Stimulated activated naive CD8-positive, alpha-beta T cell treated with anti-CD3 and anti-CD28 coated beads, Interleukin-15, Interleukin-2, amounts not matched to agents 100 ng/mL and 50 ng/mL, for 24 hours (primary cell): ENCODE data around the gene IGFBPL1.

ENCODE experiments used
- H3K27ac Mint-ChIP-seq: one replicate; pipeline ENCODE4 v1.8.0; 2021; ENCODE audit warnings: mild to moderate bottlenecking, mixed read lengths
- H3K27me3 Mint-ChIP-seq: one replicate; pipeline ENCODE4 v1.8.0; 2021; ENCODE audit warnings: mixed read lengths
- H3K36me3 Mint-ChIP-seq: one replicate; pipeline ENCODE4 v1.8.0; 2021; ENCODE audit warnings: low read depth, mixed read lengths
- H3K4me1 Mint-ChIP-seq: one replicate; pipeline ENCODE4 v1.8.0; 2021; ENCODE audit warnings: low read depth, mixed read lengths
- H3K4me3 Mint-ChIP-seq: one replicate; pipeline ENCODE4 v1.8.0; 2021; ENCODE audit warnings: mild to moderate bottlenecking, mixed read lengths
- H3K9me3 Mint-ChIP-seq: one replicate; pipeline ENCODE4 v1.8.0; 2021; ENCODE audit warnings: mixed read lengths

IGFBPL1 gene

GRCh38 chr9:38437193-38437823, 13.1 kb upstream of the IGFBPL1 start:
- Mint-ChIP-seq H3K9me3 (no peaks in the 10 kb centered on the region), H3K4me1 (no peaks in the 10 kb centered on the region), H3K27ac (no peak overlapping the region), H3K27me3 (peaks cover 6% of the 10 kb centered on the region), H3K4me3 (no peak overlapping the region), H3K36me3 (no peaks in the 10 kb centered on the region)

GRCh38 chr9:38436708-38437107, 12.5 kb upstream of the IGFBPL1 start:
- no peaks in the 10 kb centered on the region for H3K36me3 Mint-ChIP-seq
- peaks cover 6% of the 10 kb centered on the region for H3K27me3 Mint-ChIP-seq

GRCh38 chr9:38435521-38435920, 11.3 kb upstream of the IGFBPL1 start:
- Mint-ChIP-seq H3K27me3 (peaks cover 6% of the 10 kb centered on the region), H3K9me3 (no peaks in the 10 kb centered on the region), H3K4me3 (no peak overlapping the region), H3K27ac (no peak overlapping the region), H3K36me3 (no peaks in the 10 kb centered on the region), H3K4me1 (no peaks in the 10 kb centered on the region)

More at GRCh38 chr9:38436708-38437107, 12.5 kb upstream of the IGFBPL1 start:
- Mint-ChIP-seq H3K9me3 (no peaks in the 10 kb centered on the region), H3K27ac (no peak overlapping the region), H3K4me3 (no peak overlapping the region), H3K4me1 (no peaks in the 10 kb centered on the region)

GRCh38 chr9:38434853-38435252, 10.6 kb upstream of the IGFBPL1 start:
- Mint-ChIP-seq H3K9me3 (no peaks in the 10 kb centered on the region), H3K36me3 (no peaks in the 10 kb centered on the region), H3K27ac (no peak overlapping the region), H3K27me3 (peaks cover 6% of the 10 kb centered on the region), H3K4me3 (no peak overlapping the region), H3K4me1 (no peaks in the 10 kb centered on the region)

- H3K4me1 Mint-ChIP-seq: no peaks in the 10 kb centered on the region
- H3K27me3 Mint-ChIP-seq: peaks cover 5% of the 10 kb centered on the region
- H3K9me3 Mint-ChIP-seq: no peaks in the 10 kb centered on the region
- no peak overlapping the region for H3K27ac Mint-ChIP-seq
- no peak overlapping the region for H3K4me3 Mint-ChIP-seq
- H3K36me3 Mint-ChIP-seq: no peaks in the 10 kb centered on the region
Observed at GRCh38 chr9:38434365-38434764, 10.1 kb upstream of the IGFBPL1 start.

GRCh38 chr9:38432922-38433510, 8.8 kb upstream of the IGFBPL1 start:
- H3K27me3 Mint-ChIP-seq: peaks cover 2% of the 10 kb centered on the region
- H3K4me1 Mint-ChIP-seq: no peaks in the 10 kb centered on the region
- no peak overlapping the region for H3K27ac Mint-ChIP-seq
- no peaks in the 10 kb centered on the region for H3K36me3 Mint-ChIP-seq
- H3K9me3 Mint-ChIP-seq: no peaks in the 10 kb centered on the region
- no peak overlapping the region for H3K4me3 Mint-ChIP-seq

- Mint-ChIP-seq H3K27ac (no peak overlapping the region), H3K4me1 (no peaks in the 10 kb centered on the region), H3K4me3 (no peak overlapping the region), H3K27me3 (peaks cover 16% of the 10 kb centered on the region), H3K36me3 (no peaks in the 10 kb centered on the region), H3K9me3 (no peaks in the 10 kb centered on the region)
Observed at GRCh38 chr9:38431116-38431515, 6.9 kb upstream of the IGFBPL1 start.

GRCh38 chr9:38428062-38428461, 3.8 kb upstream of the IGFBPL1 start:
- no peak overlapping the region for H3K4me3 Mint-ChIP-seq
- no peaks in the 10 kb centered on the region for H3K36me3 Mint-ChIP-seq
- no peak overlapping the region for H3K27ac Mint-ChIP-seq
- H3K27me3 Mint-ChIP-seq: peaks cover 31% of the 10 kb centered on the region
- H3K4me1 Mint-ChIP-seq: no peaks in the 10 kb centered on the region
- no peaks in the 10 kb centered on the region for H3K9me3 Mint-ChIP-seq

- no peak overlapping the region for H3K27ac Mint-ChIP-seq
- H3K27me3 Mint-ChIP-seq: peaks cover 44% of the 10 kb centered on the region
- no peaks in the 10 kb centered on the region for H3K36me3 Mint-ChIP-seq
- no peaks in the 10 kb centered on the region for H3K4me1 Mint-ChIP-seq
- H3K4me3 Mint-ChIP-seq: no peak overlapping the region
- no peaks in the 10 kb centered on the region for H3K9me3 Mint-ChIP-seq
Observed at GRCh38 chr9:38424918-38425317, 664 bp upstream of the IGFBPL1 start.

GRCh38 chr9:38423273-38423972, 831 bp downstream of the IGFBPL1 start:
- H3K27ac Mint-ChIP-seq: no peak overlapping the region
- H3K4me3 Mint-ChIP-seq: no peak overlapping the region
- no peaks in the 10 kb centered on the region for H3K9me3 Mint-ChIP-seq
- H3K4me1 Mint-ChIP-seq: no peaks in the 10 kb centered on the region
- no peaks in the 10 kb centered on the region for H3K36me3 Mint-ChIP-seq
- H3K27me3 Mint-ChIP-seq: peaks cover 44% of the 10 kb centered on the region

GRCh38 chr9:38422555-38423260, 1.5 kb downstream of the IGFBPL1 start:
- Mint-ChIP-seq H3K27me3 (peaks cover 39% of the 10 kb centered on the region), H3K36me3 (no peaks in the 10 kb centered on the region), H3K4me1 (no peaks in the 10 kb centered on the region), H3K27ac (no peak overlapping the region), H3K9me3 (no peaks in the 10 kb centered on the region), H3K4me3 (no peak overlapping the region)

- H3K4me3 Mint-ChIP-seq: no peak overlapping the region
- no peak overlapping the region for H3K27ac Mint-ChIP-seq
- H3K27me3 Mint-ChIP-seq: peaks cover 31% of the 10 kb centered on the region
- H3K36me3 Mint-ChIP-seq: no peaks in the 10 kb centered on the region
- no peaks in the 10 kb centered on the region for H3K9me3 Mint-ChIP-seq
- no peaks in the 10 kb centered on the region for H3K4me1 Mint-ChIP-seq
Observed at GRCh38 chr9:38421498-38422211, 2.6 kb downstream of the IGFBPL1 start.

GRCh38 chr9:38419181-38419580, 5.1 kb downstream of the IGFBPL1 start:
- H3K4me3 Mint-ChIP-seq: no peak overlapping the region
- H3K36me3 Mint-ChIP-seq: no peaks in the 10 kb centered on the region
- H3K4me1 Mint-ChIP-seq: no peaks in the 10 kb centered on the region
- no peak overlapping the region for H3K27ac Mint-ChIP-seq
- H3K27me3 Mint-ChIP-seq: peaks cover 19% of the 10 kb centered on the region
- H3K9me3 Mint-ChIP-seq: no peaks in the 10 kb centered on the region

- Mint-ChIP-seq H3K27ac (no peak overlapping the region), H3K4me3 (no peak overlapping the region), H3K4me1 (no peaks in the 10 kb centered on the region), H3K27me3 (peaks cover 15% of the 10 kb centered on the region), H3K9me3 (no peaks in the 10 kb centered on the region), H3K36me3 (no peaks in the 10 kb centered on the region)
Observed at GRCh38 chr9:38418366-38418765, 5.9 kb downstream of the IGFBPL1 start.
